HepG2 (cell line): ENCODE results near the gene TIA1. TPM values are rescaled to one million over a fixed set of nuclear protein-coding genes. Genes with fewer than 3 reads are reported as not detected.
"Not testable (repeated sequence)": the region's sequence is repeated elsewhere in the genome, so short reads cannot be mapped to it uniquely, and the experiment has no call there.

Source experiments
- CBX5 ChIP-seq: sonication (generic); formaldehyde crosslinking; IDR thresholded peaks from 2 replicates; pipeline ENCODE4 v1.4.0; 2020; ENCODE audit warnings: missing genetic modification reagents, borderline replicate concordance
- CREM ChIP-seq, 2 experiments: sonication (generic) in 1 of 2; formaldehyde crosslinking in 1 of 2; IDR thresholded peaks; 2 replicates each; pipeline versions ENCODE4 v1.4.0 to v1.6.1; 2016 to 2020; ENCODE audit warnings: antibody characterized with exemption in 1 of 2, mild to moderate bottlenecking in 1 of 2, missing genetic modification reagents in 1 of 2
- ELF3 ChIP-seq: IDR thresholded peaks from 2 replicates; pipeline ENCODE4 v1.6.1; 2016; ENCODE audit warnings: missing genetic modification reagents, missing compliant biosample characterization
- KDM2A ChIP-seq: sonication (generic); formaldehyde crosslinking; IDR thresholded peaks from 2 replicates; pipeline ENCODE4 v1.4.0; 2020; ENCODE audit warnings: low read depth, missing genetic modification reagents, borderline replicate concordance
- RNF219 ChIP-seq: sonication (generic); formaldehyde crosslinking; IDR thresholded peaks from 2 replicates; pipeline ENCODE4 v1.5.0; 2020; ENCODE audit warnings: mild to moderate bottlenecking, missing genetic modification reagents
- RXRA ChIP-seq: sonication (generic); formaldehyde crosslinking; IDR thresholded peaks from 2 replicates; pipeline ENCODE4 v1.5.1; 2020; ENCODE audit warnings: missing genetic modification reagents
- USF2 ChIP-seq, 2 experiments: sonication (generic) in 1 of 2; formaldehyde crosslinking in 1 of 2; IDR thresholded peaks; 2 replicates each; pipeline versions ENCODE4 v1.5.1 to v1.6.1; 2011 to 2020; ENCODE audit warnings: borderline replicate concordance in 1 of 2, low read depth in 1 of 2, low read length in 1 of 2, mild to moderate bottlenecking in 1 of 2, missing genetic modification reagents in 1 of 2, moderate library complexity in 1 of 2
- XRCC5 ChIP-seq: fragments of 200-400 bp; formaldehyde crosslinking; optimal IDR thresholded peaks from 2 replicates; pipeline ENCODE3; 2017; ENCODE audit warnings: mild to moderate bottlenecking, low read length
- YEATS2 ChIP-seq: sonication (generic); formaldehyde crosslinking; IDR thresholded peaks from 2 replicates; pipeline ENCODE4 v1.4.0; 2020; ENCODE audit warnings: missing genetic modification reagents, borderline replicate concordance
- ZMYM4 ChIP-seq: sonication (generic); formaldehyde crosslinking; IDR thresholded peaks from 2 replicates; pipeline ENCODE4 v1.8.1; 2023; ENCODE audit warnings: mild to moderate bottlenecking, missing genetic modification reagents
- ZNF34 ChIP-seq: sonication (generic); formaldehyde crosslinking; IDR thresholded peaks from 2 replicates; pipeline ENCODE4 v1.4.0; 2020; ENCODE audit warnings: mild to moderate bottlenecking, missing genetic modification reagents, borderline replicate concordance
- ZNF614 ChIP-seq: IDR thresholded peaks from 2 replicates; pipeline ENCODE4 v1.6.1; 2018; ENCODE audit warnings: missing biosample characterization, missing genetic modification reagents, inconsistent platforms, borderline replicate concordance
- ZNF646 ChIP-seq: sonication (generic); formaldehyde crosslinking; IDR thresholded peaks from 2 replicates; pipeline ENCODE4 v1.9.0; 2021; ENCODE audit warnings: mild to moderate bottlenecking, missing genetic modification reagents
- ZNF788 ChIP-seq: sonication (generic); formaldehyde crosslinking; IDR thresholded peaks from 2 replicates; pipeline ENCODE4 v1.5.0; 2020; ENCODE audit warnings: mild to moderate bottlenecking, missing genetic modification reagents, borderline replicate concordance
- ZNF816 ChIP-seq: sonication (generic); formaldehyde crosslinking; IDR thresholded peaks from 2 replicates; pipeline ENCODE4 v1.8.0; 2022; ENCODE audit warnings: missing genetic modification reagents, mild to moderate bottlenecking, borderline replicate concordance
- ZSCAN31 ChIP-seq: sonication (generic); formaldehyde crosslinking; IDR thresholded peaks from 2 replicates; pipeline ENCODE4 v1.5.0; 2020; ENCODE audit warnings: low read depth, mild to moderate bottlenecking, missing genetic modification reagents
- polyA plus RNA-seq, 8 experiments: library from polyadenylated mRNA; depleted of rRNA in 3 of 8; stranded (reverse) in 7 of 8; unstranded in 1 of 8; fragments of >200 nt; fragmentation: Illumina TruSeq in 4 of 8; extraction: Trizol in 4 of 8; gene quantifications; 2 replicates each; pipeline versions ENCODE4 v1.2.1 to v1.2.3, GENCODE V29; 2011 to 2016; ENCODE audit warnings: low read depth in 4 of 8, missing spikeins in 1 of 8, mixed read lengths in 1 of 8; ENCODE audit not compliant: insufficient read depth in 1 of 8
- total RNA-seq, 5 experiments: library from RNA; depleted of rRNA; stranded (reverse); fragments of >200 nt; fragmentation: Illumina TruSeq; extraction: Trizol; gene quantifications; 2 replicates each; pipeline ENCODE4 v1.2.3, GENCODE V29; 2016; ENCODE audit warnings: low read depth in 1 of 5

Gene TIA1
- total and polyA plus RNA-seq, 2 of the 13 experiments (the other 11 are each of a cell fraction or from before 2014, with no cell fraction given): 209 to 319 TPM

GRCh38 chr2:70269422-70270302 is 21.2 kb upstream of the TIA1 start (continued):
- TF ChIP-seq ZNF646 (CRISPR knock-in tag): 0 out of 2 replicates have a peak, but pooled peaks have one; percentile 14
- TF ChIP-seq KDM2A (CRISPR knock-in tag): 0 out of 2 replicates have a peak, but pooled peaks have one; percentile 42
- TF ChIP-seq ZMYM4 (CRISPR knock-in tag): peak; percentile 77
- TF ChIP-seq ZNF788 (CRISPR knock-in tag): peak; percentile 58; the same call in 1 of the 2 replicates
- TF ChIP-seq USF2 (IDR thresholded peaks at IDR 0.05; ENCODE audit: low read depth, low read length): peak; percentile 80
- peak; percentile 75; the same call in 1 of the 2 replicates for TF ChIP-seq USF2 (CRISPR knock-in tag; IDR thresholded peaks at IDR 0.05; ENCODE audit: borderline replicate concordance)
- TF ChIP-seq ZNF816: peak; percentile 44; the same call in 1 of the 2 replicates
- peak; percentile 44 for TF ChIP-seq XRCC5
- TF ChIP-seq ELF3 (CRISPR knock-in tag): peak; percentile 84
- TF ChIP-seq ZSCAN31 (CRISPR knock-in tag): peak; percentile 71; the same call in 1 of the 2 replicates
- peak; percentile 31; the same call in 1 of the 2 replicates for TF ChIP-seq CBX5
- peak; percentile 87 for TF ChIP-seq CREM (IDR thresholded peaks at IDR 0.05)
- TF ChIP-seq CREM (CRISPR knock-in tag; IDR thresholded peaks at IDR 0.05): not testable (repeated sequence)
- peak; percentile 59; the same call in 1 of the 2 replicates for TF ChIP-seq RXRA
- TF ChIP-seq YEATS2 (CRISPR knock-in tag): peak; percentile 74; the same call in 1 of the 2 replicates
- peak; percentile 85 for TF ChIP-seq ZNF614 (CRISPR knock-in tag)
- 0 out of 2 replicates have a peak, but pooled peaks have one; percentile 90 for TF ChIP-seq RNF219
- peak; percentile 82; the same call in 1 of the 2 replicates for TF ChIP-seq ZNF34 (CRISPR knock-in tag)
